ENCODE results near the gene PGAM5. TPM values are rescaled to one million over a fixed set of nuclear protein-coding genes. Genes with fewer than 3 reads are reported as not detected.
"Not testable (repeated sequence)": the region's sequence is repeated elsewhere in the genome, so short reads cannot be mapped to it uniquely, and the experiment has no call there.

The PGAM5 gene
- total and polyA plus RNA-seq, 8 donors: 9.0 to 27.3 (median 16.3) TPM

DNA sequence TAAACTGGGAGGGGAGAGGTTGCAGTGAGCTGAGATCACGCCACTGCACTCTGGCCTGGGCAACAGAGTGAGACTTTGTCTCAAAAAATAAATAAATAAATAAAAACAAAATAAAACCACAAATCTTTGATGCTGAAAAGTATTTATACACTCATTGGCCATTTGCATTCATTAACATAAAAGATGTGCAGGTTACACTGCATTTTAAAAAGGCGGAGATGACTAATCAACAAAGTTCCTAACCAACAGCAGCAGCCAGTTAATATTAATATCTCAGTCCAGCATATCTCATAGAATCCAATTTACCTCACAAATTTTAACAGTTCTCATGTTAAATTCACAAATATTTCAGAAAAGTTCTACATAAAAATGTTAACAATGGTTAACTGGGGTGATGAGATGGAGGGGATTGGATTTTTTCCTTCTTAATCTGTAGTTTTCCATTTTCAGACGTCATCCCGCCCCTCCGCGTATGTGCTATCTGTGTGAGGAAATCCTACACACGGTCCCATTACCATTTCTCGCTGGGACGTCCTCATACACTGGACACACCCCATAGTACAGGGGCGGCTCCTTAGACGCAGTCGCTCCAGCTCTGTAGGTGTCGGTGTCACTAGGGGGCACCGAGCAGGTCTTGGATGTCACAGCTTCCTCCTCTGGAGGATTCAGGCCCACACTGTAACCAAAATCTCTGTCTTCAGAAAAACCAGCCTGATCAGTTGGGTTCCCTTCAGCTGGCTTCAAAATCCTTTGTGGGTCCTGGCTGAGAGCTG lies 43.7 kb downstream of the PGAM5 start:
- TF ChIP-seq, protein P1, sequence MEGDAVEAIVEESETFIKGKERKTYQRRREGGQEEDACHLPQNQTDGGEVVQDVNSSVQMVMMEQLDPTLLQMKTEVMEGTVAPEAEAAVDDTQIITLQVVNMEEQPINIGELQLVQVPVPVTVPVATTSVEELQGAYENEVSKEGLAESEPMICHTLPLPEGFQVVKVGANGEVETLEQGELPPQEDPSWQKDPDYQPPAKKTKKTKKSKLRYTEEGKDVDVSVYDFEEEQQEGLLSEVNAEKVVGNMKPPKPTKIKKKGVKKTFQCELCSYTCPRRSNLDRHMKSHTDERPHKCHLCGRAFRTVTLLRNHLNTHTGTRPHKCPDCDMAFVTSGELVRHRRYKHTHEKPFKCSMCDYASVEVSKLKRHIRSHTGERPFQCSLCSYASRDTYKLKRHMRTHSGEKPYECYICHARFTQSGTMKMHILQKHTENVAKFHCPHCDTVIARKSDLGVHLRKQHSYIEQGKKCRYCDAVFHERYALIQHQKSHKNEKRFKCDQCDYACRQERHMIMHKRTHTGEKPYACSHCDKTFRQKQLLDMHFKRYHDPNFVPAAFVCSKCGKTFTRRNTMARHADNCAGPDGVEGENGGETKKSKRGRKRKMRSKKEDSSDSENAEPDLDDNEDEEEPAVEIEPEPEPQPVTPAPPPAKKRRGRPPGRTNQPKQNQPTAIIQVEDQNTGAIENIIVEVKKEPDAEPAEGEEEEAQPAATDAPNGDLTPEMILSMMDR (IDR thresholded peaks at IDR 0.05): no peak
- H3K27me3 ChIP-seq: no peaks in the 10 kb centered on the region
- H3K27ac ChIP-seq: no peak overlapping the region
- H3K36me3 ChIP-seq: peaks cover 0 to 32% (median 12%) of the 10 kb centered on the region in 3 donors
- WGBS, 2 donors: 90 to 93% methylated on average over 14 of the region's 14 CpGs
- no peaks in the 10 kb centered on the region for H3K4me1 ChIP-seq
- DNase-seq (peak in 1 of 6 donors; percentile 14), FAIRE-seq (no peak), ATAC-seq (peak in 1 of 4 donors; percentile 17)
- H3K9me3 ChIP-seq: no peaks in the 10 kb centered on the region
- intact Hi-C loops (cut with DNase I): no loop called here
- H3K4me3 ChIP-seq: no peak overlapping the region

DNA sequence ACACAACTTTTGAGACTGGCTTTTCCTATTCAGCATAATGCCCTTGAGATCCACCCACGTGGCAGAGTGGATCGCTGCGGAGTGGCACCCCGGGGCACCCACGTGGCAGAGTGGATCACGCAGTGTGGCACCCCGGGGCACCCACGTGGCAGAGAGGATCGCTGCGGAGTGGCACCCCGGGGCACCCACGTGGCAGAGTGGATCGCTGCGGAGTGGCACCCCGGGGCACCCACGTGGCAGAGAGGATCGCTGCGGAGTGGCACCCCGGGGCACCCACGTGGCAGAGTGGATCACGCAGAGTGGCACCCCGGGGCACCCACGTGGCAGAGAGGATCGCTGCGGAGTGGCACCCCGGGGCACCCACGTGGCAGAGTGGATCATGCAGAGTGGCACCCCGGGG lies 48.2 kb downstream of the PGAM5 start:
- intact Hi-C loops (cut with DNase I); FAIRE-seq: not testable (repeated sequence)
- peak in 1 of 6 donors; percentile 71 for DNase-seq

DNA sequence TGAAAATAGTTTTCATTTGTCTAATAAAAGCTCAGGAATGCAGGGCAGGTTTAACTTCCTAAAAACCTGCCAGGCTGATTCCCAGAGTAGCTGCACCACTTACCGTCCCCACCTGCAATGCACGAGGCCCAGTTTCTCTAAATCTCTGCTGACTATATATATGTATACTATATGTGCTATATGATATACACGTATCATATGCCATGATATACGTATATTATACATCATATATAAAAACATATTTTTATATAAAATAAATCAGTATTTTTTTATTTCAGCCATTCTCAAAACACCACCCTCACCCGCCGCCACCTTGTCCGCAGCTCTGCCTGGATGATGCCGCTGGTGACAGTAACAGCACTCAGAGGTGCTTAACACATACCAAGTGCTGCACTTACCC lies 48.7 kb downstream of the PGAM5 start:
- H3K27me3 ChIP-seq: no peaks in the 10 kb centered on the region
- no peak overlapping the region for H3K4me3 ChIP-seq
- H3K27ac ChIP-seq: no peak overlapping the region
- FAIRE-seq (no peak), DNase-seq (no peak), ATAC-seq (no peak)
- H3K4me1 ChIP-seq: peaks cover 0 to 12% (median 0%) of the 10 kb centered on the region in 3 donors
- peaks cover 0 to 10% (median 0%) of the 10 kb centered on the region in 3 donors for H3K36me3 ChIP-seq
- intact Hi-C loops (cut with DNase I): no loop called here
- H3K9me3 ChIP-seq: no peaks in the 10 kb centered on the region
- TF ChIP-seq, protein P1 (IDR thresholded peaks at IDR 0.05): no peak
- 96 to 98% methylated on average over 8 of the region's 8 CpGs for WGBS, 2 donors

More for the DNA sequence above, 48.2 kb downstream of the PGAM5 start:
- H3K27ac ChIP-seq, H3K9me3 ChIP-seq, ATAC-seq, H3K4me3 ChIP-seq, H3K27me3 ChIP-seq: not testable (repeated sequence)
- peaks cover 0 to 12% (median 0%) of the 10 kb centered on the region in 3 donors for H3K4me1 ChIP-seq
- 87% methylated on average over 28 of the region's 28 CpGs for WGBS, 2 donors
- H3K36me3 ChIP-seq: peaks cover 0 to 15% (median 0%) of the 10 kb centered on the region in 3 donors

DNA sequence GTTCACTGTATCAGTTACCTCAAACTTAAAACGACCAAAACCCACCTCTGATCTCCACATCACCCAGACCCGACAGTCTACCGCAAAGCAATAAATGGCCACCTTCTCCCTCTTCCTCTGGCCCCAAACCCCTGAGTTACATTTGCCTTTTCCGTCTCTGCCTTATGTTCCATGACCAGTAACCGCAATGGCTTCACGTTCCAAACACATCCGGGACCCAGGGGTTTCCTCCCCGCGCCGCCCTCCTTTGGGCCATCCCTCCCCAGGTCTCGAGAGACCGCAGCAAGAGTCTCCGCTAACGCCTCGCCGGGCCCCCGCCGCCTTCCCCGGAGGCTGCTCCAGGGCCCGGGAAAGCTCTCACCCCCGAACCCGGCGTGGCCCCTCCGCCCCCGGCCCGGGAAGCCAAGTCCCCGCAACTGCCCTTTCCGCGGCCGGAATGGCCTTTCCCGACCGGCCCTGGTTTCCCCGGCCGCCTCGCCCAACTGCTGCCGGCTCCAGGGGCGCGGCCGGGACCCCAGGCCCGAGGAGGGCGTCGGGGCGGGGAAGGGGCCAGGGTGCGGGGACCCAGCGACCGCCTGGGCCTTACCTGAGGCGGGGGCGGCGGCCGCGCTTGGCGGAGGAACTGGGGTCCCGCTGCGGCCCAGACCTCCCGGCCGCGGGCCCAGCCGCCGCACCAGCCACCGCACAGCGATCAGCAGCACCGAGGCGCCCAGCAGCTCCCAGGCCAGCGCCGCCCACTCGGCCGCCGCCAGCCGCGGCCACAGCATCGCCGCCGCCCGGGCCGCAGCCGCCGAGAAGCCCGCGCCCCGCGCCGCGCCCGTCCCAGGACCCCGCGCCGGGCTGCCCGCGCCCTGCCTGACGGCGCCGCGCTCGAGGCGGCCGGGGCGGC lies 50.6 kb downstream of the PGAM5 start, which contains the start of gene ANKLE2:
TSS of gene ANKLE2 (minus strand) at position 801 of the 889 bp plus-strand sequence. CDS start at position 767, 34 bp downstream.
- no peaks in the 10 kb centered on the region for H3K9me3 ChIP-seq
- no peaks in the 10 kb centered on the region for H3K36me3 ChIP-seq
- DNase-seq: peak in 5 of 6 donors; percentile 44 to 83 (median 61)
- peaks cover 0 to 12% (median 0%) of the 10 kb centered on the region in 3 donors for H3K4me1 ChIP-seq
- intact Hi-C loops (cut with DNase I): no loop called here
- peak within 1 kb of the TSS; percentile 76 to 93 (median 86) for H3K27ac ChIP-seq
- peak; percentile 31 to 64 (median 46) for ATAC-seq
- no peaks in the 10 kb centered on the region for H3K27me3 ChIP-seq
- 1 to 2% methylated on average over 36 to 97 of the region's 97 CpGs for WGBS, 2 donors
- FAIRE-seq: no peak
- peak within 1 kb of the TSS; percentile 89 to 97 (median 92) for H3K4me3 ChIP-seq
- TF ChIP-seq, protein P1 (IDR thresholded peaks at IDR 0.05): no peak
